Limb (tissue), 2 donors: ENCODE data around the gene S1PR2.

Experiments used
- DNase-seq, 2 donors: peaks; one replicate each; pipeline ENCODE4 v3.0.0-alpha.2; 2016; ENCODE audit errors: extremely low spot score in 2 of 2

Gene S1PR2, protein sequence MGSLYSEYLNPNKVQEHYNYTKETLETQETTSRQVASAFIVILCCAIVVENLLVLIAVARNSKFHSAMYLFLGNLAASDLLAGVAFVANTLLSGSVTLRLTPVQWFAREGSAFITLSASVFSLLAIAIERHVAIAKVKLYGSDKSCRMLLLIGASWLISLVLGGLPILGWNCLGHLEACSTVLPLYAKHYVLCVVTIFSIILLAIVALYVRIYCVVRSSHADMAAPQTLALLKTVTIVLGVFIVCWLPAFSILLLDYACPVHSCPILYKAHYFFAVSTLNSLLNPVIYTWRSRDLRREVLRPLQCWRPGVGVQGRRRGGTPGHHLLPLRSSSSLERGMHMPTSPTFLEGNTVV

DNA sequence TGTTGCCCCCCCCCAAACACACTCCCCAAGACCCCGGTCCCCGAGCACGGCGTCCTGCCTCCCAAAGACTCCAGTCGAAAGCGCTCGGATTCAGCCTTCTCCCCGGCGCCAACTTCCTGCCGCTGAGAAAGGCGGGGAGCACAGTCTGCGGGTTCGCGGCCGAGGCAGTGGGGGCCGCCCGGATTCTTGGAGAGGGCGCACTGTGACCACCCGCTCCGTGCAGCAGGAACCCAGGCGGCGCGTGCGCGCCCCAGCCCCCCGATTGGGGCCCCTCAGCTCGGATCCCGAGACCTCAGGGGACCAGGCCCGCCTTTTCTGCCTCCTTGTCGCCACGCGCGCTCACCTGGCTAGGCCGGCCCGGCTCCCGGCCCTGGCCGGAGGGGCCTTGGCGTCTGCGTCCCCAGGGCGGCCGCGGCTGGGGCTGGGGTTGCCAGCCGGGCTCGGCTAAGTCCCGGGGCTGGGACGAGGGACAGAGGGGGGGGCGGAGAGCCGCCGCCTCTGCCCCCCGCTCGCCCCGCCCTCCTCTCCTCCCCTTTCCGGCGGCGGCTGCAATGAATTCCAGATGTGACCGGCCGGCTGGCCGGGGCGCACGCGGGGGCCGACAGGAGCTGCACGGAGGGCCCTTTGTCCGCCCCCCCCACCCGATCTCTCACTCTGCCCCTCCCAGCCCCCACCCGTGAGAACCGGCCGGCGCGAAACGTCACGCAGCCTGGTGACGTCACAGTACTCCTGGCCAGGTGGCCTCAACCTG lies at the start of gene S1PR2:
Gene S1PR2, minus strand, starts transcription at position 471 of the 751 bp plus-strand sequence. CDS start 6,426 bp downstream, outside the sequence.
- peak; percentile 89 to 92 for DNase-seq

DNA sequence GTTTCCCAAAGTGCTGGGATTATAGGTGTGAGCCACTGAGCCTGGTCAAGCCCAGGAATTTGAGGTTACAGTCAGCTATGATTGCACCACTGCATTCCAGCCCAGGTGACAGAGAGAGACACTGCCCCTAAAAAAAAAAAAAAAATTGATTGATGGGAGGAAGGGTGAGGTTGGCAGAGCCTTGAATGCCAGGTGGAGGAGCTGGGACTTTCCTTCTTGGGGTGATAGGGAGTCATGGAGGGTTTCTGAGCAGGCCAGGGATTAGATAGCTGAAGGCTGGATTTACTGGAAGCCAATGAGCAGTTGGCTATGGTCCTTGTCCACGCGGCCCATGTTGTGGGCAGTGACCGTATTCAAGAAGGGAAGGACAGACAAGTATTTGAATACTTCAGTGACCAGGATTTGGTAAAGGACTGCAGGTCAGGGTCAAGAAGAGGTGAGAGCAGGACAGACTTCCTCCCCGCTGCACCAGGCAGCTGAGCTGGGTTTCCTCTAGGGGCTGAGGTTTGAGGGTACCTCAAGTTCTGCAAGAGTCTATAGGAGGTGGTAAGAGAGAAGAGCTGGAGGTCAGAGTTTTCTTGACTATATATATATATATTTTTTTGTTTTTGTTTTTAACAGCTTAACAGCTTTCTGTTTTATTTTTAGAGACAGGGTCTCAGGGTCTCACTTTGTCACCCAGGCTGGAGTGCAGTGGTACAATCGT lies 48.8 kb upstream of the S1PR2 start:
- no peak for DNase-seq

DNA sequence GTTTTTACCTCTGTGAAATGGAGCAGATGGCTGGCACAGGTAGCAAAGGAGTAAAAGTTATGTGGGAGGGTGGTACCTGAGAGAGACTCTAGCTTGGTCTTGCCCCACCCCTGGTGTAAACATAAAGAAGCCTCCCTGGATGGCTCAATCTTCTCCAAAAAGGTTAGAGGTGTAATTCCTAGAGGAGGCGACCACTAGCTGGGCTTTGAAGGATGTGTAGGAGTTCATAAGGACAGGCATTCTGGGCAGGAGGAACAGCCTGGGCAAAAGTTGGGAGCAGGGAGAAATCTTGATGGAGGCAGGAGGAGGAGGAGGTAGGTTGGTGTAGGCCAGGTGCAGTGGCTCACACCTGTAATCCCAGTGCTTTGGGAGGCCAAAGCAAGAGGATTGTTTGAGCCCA lies 47.8 kb upstream of the S1PR2 start:
- no peak for DNase-seq

DNA sequence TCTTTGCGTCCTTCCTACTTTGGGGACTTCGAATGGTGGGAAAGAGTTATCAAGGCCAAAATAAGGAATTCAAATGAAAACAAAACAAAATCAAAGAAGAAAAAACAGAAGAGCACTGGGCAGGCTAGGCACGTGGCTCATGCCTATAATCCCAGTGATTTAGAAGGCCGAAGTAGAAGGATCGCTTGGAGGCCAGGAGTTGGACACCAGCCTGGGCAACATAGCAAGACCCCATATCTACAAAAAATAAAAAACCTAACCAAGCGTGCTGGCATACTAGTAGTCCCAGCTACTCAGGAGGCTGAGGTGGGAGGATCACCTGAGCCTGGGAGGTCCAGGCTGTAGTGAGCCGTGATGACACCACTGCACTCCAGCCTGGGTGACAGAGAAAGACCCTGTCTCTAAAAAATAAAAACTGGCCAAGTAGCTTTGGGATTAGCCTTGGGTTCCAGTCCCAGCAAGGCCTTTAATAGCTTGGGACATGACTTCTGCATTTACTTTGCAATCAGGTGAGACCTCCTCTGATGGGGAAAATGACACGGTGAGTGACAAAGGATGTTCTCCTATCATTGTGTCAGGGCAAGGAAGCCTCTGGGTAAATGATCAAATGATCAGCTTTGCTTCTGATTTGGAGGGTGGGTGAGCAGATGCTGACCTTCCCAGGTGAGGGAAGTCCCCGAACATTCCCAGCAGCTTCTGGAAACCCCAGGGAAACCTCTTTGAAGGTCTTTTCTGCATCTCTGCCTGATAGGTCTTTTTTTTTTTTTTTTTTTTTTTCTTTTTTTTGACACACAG lies 46.9 kb upstream of the S1PR2 start:
- no peak for DNase-seq

DNA sequence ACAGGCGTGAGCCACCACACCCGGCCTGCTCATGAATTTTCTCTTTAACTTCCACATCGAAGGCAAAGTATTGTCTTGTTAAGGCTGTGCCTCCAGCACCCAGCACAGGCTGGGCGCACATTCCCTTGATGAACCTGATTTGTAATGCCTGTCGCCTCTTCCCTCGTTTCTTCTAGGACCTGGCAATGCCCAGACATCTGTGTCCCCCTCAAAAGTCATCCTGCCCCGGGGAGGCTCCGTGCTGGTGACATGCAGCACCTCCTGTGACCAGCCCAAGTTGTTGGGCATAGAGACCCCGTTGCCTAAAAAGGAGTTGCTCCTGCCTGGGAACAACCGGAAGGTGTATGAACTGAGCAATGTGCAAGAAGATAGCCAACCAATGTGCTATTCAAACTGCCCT lies 43.5 kb upstream of the S1PR2 start:
- DNase-seq, result no peak

DNA sequence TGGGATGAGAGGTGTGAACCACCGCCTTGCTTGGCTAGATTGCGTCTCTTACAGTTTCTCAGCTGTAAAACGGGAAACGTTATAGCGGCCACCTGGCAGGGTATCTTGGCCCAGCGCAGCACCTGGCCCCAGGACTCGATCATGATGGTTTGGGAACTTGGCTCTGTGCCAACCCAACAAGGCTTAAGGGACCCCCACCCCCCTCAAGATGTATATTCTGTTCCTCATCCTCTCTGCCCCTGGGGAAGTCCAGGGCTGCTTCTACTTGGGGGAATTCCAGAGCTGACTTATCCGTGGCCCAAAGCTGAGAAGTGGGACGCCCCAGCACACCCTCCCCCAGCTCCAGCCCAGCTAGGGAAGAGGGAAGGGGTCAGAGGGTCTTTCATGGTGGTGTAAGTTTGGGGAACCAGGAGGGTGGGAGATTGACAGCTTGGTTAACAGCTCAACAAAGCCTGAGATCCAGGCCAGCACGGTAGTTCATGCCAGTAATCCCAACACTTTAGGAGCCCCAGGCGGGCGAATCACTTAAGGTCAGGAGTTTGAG lies 40.5 kb upstream of the S1PR2 start:
- DNase-seq, result no peak

DNA sequence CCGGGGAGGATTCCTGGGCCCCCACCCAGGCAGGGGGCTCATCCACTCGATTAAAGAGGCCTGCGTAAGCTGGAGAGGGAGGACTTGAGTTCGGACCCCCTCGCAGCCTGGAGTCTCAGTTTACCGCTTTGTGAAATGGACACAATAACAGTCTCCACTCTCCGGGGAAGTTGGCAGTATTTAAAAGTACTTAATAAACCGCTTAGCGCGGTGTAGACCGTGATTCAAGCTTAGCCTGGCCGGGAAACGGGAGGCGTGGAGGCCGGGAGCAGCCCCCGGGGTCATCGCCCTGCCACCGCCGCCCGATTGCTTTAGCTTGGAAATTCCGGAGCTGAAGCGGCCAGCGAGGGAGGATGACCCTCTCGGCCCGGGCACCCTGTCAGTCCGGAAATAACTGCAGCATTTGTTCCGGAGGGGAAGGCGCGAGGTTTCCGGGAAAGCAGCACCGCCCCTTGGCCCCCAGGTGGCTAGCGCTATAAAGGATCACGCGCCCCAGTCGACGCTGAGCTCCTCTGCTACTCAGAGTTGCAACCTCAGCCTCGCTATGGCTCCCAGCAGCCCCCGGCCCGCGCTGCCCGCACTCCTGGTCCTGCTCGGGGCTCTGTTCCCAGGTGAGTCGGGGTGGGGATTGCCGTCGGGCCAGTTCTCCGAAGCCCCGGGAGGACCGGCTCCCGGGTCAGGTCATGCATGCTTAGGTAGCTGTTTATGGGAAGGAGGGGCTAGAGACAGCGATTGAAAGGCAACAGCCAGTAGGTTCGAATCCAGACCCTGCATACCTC lies 39.7 kb upstream of the S1PR2 start, which contains the start of gene ICAM1:
Gene ICAM1, plus strand, starts transcription at position 505 of the 779 bp plus-strand sequence. Its CDS starts 40 bp downstream, at position 545.
- DNase-seq, result peak in 1 of 2 donors; percentile 70

DNA sequence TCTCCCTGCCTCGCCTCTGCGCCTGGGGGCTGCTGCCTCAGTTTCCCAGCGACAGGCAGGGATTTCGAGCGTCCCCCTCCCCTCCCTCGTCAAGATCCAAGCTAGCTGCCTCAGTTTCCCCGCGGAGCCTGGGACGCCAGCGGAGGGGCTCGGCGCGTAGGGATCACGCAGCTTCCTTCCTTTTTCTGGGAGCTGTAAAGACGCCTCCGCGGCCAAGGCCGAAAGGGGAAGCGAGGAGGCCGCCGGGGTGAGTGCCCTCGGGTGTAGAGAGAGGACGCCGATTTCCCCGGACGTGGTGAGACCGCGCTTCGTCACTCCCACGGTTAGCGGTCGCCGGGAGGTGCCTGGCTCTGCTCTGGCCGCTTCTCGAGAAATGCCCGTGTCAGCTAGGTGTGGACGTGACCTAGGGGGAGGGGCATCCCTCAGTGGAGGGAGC lies 39.1 kb upstream of the S1PR2 start:
- peak in 1 of 2 donors; percentile 42 for DNase-seq

DNA sequence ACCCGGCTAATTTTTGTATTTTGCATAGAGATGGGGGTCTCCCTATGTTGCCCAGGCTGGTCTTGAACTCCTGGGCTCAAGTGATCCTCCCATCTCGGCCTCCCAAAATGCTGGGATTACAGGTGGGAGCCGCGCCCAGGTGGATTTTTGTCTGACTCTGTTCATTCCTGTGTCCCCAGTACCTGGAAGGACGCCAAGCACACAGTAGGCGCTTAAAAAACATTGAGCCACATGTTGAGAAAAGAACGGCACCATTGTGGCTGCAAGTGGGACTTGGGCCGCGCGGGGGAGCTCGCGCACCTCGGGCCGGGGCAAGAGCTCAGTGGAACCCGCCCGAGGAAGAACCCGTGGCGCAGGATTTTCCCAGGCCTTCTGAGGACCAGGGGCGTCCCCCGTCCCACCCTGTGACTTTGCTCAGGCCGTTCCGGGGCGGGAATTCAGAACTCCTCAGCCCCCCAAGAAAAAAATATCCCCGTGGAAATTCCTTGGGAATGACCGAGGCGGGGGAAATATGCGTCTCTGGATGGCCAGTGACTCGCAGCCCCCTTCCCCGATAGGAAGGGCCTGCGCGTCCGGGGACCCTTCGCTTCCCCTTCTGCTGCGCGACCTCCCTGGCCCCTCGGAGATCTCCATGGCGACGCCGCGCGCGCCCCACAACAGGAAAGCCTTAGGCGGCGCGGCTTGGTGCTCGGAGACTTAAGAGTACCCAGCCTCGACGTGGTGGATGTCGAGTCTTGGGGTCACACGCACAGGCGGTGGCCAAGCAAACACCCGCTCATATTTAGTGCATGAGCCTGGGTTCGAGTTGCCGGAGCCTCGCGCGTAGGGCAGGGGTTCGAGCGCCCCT lies 38.4 kb upstream of the S1PR2 start:
- peak; percentile 58 to 89 for DNase-seq

DNA sequence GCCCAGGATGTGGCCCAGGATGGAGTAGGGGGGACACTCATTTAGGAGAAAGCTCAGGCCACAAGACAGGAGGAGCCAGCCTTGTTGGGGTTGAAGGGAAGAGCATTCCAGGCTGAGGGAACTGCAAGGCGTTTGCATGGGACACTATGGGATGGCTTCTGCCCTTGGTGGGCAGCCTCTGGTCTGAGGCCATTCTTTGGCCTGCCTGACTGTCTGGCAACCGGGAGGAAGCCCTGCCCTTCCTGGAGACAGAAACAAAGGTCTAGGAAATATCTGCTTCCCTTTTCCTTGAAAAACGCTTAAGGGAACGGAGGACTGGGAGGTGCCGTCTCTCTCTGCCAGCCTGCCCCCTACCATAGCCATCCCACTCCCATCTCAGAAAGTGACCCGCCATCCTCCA lies 36.9 kb upstream of the S1PR2 start:
- DNase-seq, result no peak

DNA sequence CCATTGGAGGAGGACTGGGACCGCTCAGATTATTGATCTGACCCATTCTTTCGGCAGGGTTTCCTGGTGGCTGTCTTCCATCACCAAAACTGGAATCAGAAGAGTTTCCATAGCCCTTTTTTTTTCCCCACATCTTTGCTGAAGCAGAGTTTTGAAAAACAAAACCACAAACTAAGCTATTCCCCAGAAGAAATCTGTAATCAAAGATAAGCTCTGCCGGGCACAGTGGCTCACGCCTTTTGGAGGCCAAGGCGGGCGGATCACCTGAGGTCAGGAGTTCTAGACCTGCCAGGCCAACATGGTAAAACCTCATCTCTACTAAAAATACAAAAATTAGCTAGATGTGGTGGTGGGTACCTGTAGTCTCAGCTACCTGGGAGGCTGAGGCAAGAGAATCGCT lies 35.6 kb upstream of the S1PR2 start:
- no peak for DNase-seq

DNA sequence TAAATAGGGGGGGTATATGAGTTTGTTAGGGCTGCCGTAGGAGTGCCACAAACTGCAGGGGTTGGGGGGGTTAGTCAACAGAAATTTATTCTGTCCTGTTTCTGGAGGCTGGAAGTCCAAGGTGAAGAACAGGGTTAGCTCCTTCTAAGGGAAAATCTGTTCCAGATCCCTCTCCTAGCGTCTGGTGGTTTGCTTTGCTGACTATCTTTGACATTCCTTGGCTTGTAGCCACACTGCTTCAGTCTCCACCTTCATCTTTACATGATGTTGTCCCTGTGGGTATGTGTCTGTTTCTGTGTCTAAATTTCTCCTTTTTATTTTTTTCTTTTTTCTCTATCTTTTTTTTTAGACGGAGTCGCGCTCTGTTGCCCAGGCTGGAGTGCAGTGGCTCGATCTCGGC lies 31.6 kb upstream of the S1PR2 start:
- DNase-seq, result no peak

DNA sequence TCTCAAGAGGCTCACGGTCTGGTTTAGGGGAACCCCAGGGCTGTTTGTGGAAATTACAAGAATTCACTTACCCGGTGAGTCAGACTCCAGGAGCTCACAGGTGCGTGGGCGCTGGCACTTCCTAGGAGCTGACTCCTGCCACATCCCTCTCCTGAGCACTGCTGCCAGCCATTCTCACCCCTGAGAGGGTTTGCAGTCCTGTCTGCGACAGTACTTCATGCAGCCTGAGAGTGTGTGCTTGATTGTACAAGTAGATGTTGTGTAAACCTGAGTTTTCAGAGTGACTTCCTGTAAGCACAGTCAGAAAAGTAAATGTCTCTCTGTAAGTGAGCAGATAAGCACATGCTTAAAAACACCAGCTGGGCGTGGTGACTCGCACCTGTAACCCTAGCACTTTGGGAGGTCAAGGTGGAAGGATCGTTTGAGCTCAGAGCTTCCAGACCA lies 29.0 kb upstream of the S1PR2 start:
- no peak for DNase-seq

DNA sequence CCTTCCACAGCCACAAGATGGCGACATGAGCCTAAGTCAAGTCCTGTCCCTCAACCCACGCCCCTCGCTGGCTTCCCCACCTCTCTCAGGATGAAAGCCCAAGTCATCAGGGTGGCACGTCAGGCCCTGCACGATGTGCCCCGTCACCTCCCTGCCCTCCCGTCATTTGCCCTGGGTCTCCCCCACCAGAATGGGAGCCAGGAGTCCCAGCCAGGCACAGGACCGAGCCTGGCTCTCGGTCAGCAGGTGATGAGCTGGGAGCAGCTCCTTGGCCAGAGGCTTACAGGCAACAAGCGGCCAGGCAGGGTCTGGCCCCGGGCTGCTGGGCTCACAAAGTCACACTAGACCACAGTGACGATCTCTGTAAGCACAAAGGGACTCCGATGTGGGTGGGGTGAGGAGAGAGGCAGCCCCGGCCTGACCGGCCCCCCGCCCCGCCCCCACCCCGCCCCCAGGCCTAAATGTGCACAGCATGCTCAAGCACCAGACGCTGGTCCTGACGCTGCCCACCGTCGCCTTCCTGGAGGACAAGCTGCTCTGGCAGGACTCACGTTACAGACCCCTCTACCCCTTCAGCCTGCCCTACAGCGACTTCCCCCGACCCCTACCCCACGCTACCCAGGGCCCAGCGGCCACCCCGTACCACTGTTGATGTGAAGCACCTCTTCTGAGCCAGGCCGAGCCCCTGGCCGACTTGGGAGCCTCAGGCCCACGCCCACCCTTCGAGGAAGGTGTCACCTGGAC lies 28.2 kb upstream of the S1PR2 start:
- DNase-seq, result peak; percentile 75 to 86

DNA sequence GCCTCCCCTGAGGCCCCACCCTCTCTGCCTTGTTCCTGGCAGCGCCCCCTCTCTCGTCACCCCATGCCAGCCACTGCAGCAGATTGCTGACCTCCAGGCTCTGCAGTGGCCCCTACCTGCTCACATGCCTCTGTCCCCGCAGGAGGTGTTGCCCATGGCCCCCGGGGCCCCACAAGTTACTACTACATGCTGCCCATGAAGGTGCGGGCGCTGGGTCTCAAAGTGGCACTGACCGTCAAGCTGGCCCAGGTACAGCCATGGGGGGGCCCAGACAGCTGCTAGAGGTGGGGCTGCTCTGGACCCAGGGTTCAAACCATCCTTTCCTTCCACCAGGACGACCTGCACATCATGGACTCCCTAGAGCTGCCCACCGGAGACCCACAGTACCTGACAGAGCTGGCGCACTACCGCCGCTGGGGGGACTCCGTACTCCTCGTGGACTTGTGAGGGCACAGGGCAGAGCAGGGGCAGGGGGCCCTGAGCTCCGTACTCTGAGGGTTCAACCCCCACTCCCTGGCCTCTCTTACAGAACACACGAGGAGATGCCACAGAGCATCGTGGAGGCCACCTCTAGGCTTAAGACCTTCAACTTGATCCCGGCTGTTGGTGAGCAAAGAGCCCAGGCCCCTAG lies 27.1 kb upstream of the S1PR2 start:
- no peak for DNase-seq

DNA sequence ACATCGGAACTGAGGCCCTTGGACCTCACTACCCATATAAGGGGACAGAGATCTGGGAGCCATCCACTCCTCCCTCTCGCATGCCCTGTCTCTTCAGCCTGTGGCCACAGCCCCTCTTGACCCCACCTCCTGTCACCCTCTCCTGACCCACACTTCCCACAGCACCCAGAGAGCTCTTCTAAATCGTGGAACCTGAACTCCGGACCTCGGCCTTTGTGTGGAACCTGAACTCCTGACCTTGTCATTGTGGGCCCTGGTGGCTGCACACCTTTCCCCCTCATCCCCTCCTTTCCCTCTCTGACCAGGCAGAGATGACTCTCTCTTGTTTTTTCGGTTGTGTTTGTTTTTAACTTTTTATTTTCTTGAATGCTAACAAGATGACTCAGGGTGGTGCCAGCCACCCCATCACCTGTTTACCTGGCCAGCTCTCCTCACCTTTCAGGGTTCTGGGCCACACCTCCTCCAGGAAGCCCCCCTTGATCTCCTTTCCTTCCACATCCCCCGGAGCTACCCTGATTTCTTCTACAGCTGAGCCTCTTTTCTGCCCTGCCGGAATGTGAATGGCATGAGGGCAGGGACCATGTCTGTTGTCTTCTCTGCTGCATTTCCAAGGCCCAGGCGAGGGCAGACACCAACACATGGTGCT lies 26.0 kb upstream of the S1PR2 start:
- DNase-seq, result no peak

DNA sequence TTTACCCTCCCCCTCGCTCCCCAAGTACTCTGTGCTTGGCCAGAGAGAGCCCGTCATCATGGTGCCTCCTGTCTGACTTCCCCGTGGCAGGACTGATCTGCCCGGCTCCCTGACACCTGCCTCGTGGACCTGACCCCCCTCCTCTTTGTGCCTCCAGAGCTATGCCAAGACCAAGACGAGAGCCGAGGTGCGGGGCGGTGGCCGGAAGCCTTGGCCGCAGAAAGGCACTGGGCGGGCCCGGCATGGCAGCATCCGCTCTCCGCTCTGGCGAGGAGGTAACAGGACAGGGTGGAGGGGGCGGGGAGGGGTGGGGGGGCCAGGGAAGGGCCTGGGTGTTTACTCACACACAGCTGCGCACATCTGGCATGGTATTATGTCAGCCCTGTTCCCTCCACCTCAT lies 25.4 kb upstream of the S1PR2 start:
- DNase-seq, result no peak
